AG09319 (cell line): ENCODE results near the gene PARS2.

ENCODE experiments used
- DNase-seq: peaks from one replicate; pipeline ENCODE4 v3.0.0-alpha.2; 2010; ENCODE audit warnings: low read depth; ENCODE audit errors: extremely low read depth
- TF ChIP-seq, protein P1 (sequence below): IDR thresholded peaks from 2 replicates; pipeline ENCODE4 v1.5.1; 2011; ENCODE audit warnings: low read depth, mild to moderate bottlenecking, inconsistent platforms, low read length, moderate library complexity

PARS2 gene

DNA sequence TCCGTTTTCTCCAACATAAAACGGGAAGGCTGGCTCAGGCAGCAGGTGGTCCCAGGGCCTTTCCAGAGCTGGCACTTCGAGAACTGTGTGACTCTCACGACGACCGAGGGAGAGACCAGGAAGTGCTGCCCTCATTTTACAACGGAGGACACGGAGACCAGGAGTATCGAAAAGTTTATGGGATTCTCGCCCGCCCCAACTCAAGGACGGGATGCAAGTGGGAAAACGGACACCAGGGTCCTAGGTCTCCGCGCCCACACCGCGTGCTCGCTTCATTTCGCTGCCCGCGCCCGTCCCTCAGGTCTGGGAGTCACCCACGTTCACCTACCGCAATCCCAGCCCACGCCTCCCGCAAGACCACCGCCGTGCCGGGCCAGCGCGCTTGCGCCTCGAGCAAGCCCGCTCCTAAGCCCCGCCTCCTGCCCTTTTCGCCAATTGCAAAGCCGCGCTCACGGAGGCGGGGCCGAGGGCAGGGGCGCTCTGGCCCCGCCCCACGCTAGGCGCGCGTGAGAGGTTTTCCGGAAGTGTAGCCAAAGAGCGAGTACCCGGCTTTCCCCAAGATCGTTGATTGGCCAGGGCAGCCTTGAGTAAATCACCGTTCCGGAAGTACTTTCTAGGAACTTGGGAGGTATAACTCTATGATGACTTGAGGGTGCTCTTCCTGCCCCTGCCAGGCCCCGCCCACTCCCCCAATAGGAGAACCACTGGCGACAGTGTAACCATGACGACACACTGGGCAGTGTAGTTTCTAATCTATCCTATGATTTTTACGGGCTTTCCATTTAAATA lies at the start of gene PARS2:
TSS of gene PARS2 (minus strand) at position 391 of the 789 bp plus-strand sequence. CDS start 5,362 bp downstream, outside the sequence.
- TF ChIP-seq, protein P1, sequence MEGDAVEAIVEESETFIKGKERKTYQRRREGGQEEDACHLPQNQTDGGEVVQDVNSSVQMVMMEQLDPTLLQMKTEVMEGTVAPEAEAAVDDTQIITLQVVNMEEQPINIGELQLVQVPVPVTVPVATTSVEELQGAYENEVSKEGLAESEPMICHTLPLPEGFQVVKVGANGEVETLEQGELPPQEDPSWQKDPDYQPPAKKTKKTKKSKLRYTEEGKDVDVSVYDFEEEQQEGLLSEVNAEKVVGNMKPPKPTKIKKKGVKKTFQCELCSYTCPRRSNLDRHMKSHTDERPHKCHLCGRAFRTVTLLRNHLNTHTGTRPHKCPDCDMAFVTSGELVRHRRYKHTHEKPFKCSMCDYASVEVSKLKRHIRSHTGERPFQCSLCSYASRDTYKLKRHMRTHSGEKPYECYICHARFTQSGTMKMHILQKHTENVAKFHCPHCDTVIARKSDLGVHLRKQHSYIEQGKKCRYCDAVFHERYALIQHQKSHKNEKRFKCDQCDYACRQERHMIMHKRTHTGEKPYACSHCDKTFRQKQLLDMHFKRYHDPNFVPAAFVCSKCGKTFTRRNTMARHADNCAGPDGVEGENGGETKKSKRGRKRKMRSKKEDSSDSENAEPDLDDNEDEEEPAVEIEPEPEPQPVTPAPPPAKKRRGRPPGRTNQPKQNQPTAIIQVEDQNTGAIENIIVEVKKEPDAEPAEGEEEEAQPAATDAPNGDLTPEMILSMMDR: no peak
- peak; percentile 99 for DNase-seq

DNA sequence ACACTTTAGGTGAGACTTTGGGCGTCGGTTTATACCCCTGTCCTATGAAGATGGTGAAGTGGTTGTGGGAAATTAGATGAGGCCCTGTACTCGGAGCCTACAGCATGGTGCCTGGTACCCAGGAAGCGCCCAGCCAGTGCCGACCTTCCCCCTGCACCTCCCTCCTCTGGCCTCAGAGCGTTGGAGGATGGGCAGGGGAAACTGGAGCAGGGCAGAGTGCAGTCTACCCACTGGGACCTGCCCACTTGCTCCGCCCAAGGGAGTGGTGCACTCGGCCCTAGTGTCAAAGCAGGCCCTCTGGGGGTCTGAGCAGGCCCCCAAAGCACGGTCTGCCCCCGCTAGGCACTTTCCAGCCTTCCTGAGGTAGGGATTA lies 49.8 kb upstream of the PARS2 start:
- no peak for DNase-seq
- TF ChIP-seq, protein P1: no peak

DNA sequence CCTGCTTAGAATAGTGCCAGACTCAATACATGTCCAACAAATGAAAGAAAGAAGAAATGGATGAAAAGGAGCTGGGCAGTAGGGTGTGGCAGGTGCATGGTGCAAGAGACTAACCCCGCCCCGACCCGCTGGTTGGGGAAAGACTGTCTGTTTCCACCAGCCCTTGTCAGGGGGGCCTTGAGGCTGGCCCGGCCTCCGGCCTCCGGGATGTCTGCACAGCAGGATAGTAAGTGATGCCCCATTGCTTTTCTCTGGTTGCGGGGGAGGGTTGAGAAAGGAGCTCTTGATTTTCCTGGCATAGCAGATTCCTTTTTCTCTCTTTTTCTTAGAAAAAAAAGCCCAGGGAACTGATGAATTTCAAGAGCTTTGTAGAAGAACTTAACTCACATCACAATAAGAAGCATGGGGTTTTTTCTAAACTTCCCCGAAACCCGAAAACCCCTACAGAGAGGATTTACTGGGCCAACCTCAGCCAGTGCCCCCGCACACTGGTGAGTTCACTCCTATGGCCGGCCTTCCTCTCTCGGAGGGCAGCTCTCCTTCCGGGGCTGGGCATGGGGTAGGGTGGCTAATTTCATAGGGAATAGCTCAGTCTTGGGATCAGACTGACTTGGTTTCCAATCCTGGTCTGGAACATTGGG lies 49.3 kb upstream of the PARS2 start:
- no peak for DNase-seq
- TF ChIP-seq, protein P1: no peak

DNA sequence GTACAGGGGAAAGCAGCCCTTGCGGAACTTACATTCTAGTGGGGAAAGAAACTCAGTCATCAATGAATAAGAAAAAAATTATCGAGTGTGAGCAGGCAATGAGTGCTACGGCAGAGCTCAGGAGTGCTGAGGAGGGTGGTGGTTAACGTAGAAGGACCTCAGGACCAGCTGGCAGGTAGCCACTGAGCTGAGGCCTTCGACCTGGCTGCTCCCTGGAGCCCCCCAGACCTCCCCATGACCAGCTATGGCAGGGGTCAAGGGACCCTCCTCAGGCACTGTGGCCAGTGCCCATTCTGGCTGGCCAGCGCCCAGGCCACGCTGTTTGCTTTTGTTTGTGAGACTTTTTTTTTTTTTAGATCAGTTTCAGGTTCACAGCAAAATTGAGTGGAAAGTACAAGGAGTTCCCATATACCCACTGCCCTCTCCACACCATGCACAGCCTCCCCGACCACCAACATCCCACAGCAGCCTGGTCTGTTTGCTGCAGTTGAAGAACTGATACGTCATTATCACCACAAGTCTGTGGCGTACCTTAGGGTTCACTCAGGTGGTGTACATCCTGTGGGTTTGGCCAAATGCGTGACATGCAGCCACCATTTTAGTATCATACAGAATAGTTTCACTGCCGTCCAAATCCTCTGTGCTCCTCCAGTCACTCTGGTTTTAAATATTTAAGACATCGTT lies 48.6 kb upstream of the PARS2 start:
- no peak for DNase-seq
- TF ChIP-seq, protein P1: no peak

DNA sequence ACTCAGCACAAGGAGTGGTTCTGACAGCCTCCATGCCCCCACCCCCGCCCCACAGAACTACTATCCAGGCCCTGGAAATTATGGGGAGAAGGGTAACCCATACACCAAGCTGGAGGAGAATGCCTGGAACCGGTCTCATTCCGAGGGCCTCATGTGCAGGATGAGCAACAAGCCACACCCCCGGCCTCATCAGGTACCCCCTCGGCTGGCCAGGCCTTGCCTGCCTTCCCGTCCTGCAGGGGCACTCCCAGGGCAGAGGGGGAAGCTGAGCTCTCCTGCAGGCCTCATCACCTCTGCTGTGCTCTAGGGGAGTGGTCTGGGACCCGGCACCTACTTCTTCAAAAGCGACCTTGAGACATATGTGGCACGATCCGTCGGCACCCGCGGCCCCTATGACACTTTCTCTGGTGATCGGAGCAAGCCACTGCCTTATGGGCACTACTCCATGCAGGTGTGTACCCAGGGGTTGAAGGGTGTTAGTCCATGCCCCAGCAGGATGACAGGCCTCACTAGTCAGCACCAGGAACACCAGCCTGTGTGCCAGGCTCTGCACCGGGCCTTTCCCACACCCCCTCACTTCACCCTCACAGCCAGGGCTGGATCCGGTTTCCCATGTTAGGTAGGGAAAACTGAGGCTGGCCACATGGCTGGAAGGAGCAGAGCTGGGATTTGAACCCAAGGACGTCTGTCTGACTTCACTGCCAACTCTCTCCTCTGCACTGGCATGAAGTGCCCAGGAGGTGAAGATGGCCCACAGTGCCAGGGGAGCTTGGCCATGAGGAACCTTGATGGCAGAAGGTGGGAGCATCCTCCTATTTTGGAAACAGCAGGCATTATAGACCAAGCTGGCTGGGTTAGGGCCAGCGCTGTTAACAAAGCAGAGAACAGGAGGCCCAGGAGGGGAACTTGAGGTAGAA lies 47.7 kb upstream of the PARS2 start:
- TF ChIP-seq, protein P1: no peak
- no peak for DNase-seq

DNA sequence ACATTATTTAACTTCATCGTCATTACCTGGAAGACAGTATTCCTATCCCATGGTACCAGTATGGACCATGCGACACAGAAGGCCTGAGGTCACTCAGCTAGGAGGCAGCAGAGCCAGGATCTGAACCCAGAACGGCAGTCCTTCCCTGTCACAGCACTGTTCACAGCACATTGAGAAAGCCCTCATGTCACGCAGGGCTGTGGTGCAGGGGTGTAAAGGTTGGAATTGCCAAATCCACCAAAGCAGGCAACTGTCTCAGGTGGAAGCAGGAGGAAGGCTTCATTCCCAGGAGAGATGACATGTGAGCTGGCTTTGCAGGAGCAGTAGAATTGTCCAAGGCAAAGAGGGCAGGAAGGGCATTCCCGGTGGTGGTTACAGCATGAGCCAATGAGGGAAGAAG lies 46.7 kb upstream of the PARS2 start:
- DNase-seq: no peak
- TF ChIP-seq, protein P1: no peak
